ENCODE data around the gene PPP2R5C. TPM values are rescaled to one million over a fixed set of nuclear protein-coding genes. Genes with fewer than 3 reads are reported as not detected.

PPP2R5C gene
- total RNA-seq, 2 experiments from 2014 or later: 238 to 242 TPM

GRCh38 chr14:101884089-101884933, 122.8 kb downstream of the PPP2R5C start:
- DNase-seq: no peak
- POLR2A ChIA-PET: no interaction called here

GRCh38 chr14:101884934-101885576, 123.5 kb downstream of the PPP2R5C start:
- TF ChIP-seq CTCF (IDR thresholded peaks at IDR 0.05): no peak
- H3K4me3 Mint-ChIP-seq: no peak overlapping the region
- H3K4me1 Mint-ChIP-seq (ENCODE audit: low read depth): peaks cover 17% of the 10 kb centered on the region
- H3K27ac Mint-ChIP-seq: no peak overlapping the region
- CTCF ChIA-PET: no interaction called here
- H3K36me3 Mint-ChIP-seq (ENCODE audit: low read depth): peaks cover 46% of the 10 kb centered on the region
- intact Hi-C loops (cut with micrococcal nuclease): no loop called here
- POLR2A ChIA-PET: no interaction called here
- ATAC-seq: no peak
- no peaks in the 10 kb centered on the region for H3K9me3 Mint-ChIP-seq
- no peak for DNase-seq
- H3K27me3 Mint-ChIP-seq: no peaks in the 10 kb centered on the region

More at GRCh38 chr14:101884089-101884933, 122.8 kb downstream of the PPP2R5C start:
- no peak overlapping the region for H3K27ac Mint-ChIP-seq
- H3K4me1 Mint-ChIP-seq (ENCODE audit: low read depth): peaks cover 22% of the 10 kb centered on the region
- no peaks in the 10 kb centered on the region for H3K27me3 Mint-ChIP-seq
- no peak overlapping the region for H3K4me3 Mint-ChIP-seq
- no peaks in the 10 kb centered on the region for H3K9me3 Mint-ChIP-seq
- no peak for ATAC-seq
- TF ChIP-seq CTCF (IDR thresholded peaks at IDR 0.05): no peak
- CTCF ChIA-PET: no interaction called here
- peaks cover 52% of the 10 kb centered on the region for H3K36me3 Mint-ChIP-seq (ENCODE audit: low read depth)
- intact Hi-C loops (cut with micrococcal nuclease): no loop called here

GRCh38 chr14:101887219-101887618, 125.7 kb downstream of the PPP2R5C start:
- H3K4me1 Mint-ChIP-seq (ENCODE audit: low read depth): peaks cover 3% of the 10 kb centered on the region
- no peaks in the 10 kb centered on the region for H3K27me3 Mint-ChIP-seq
- TF ChIP-seq CTCF (IDR thresholded peaks at IDR 0.05): no peak
- intact Hi-C loops (cut with micrococcal nuclease): no loop called here
- no peak overlapping the region for H3K27ac Mint-ChIP-seq
- no peak overlapping the region for H3K4me3 Mint-ChIP-seq
- DNase-seq: no peak
- ATAC-seq: no peak
- ChIA-PET CTCF (interaction anchor here (1.7 kb wide), 1 partner anchor 116 kb away, joined by 11 read pairs; no protein-coding TSS in a partner anchor), POLR2A (interaction anchor here (0.5 to 1.0 kb wide), 2 partner anchors 11 to 152 kb away, joined by 3 read pairs; no protein-coding TSS in a partner anchor)
- H3K9me3 Mint-ChIP-seq: no peaks in the 10 kb centered on the region
- H3K36me3 Mint-ChIP-seq (ENCODE audit: low read depth): peaks cover 40% of the 10 kb centered on the region

GRCh38 chr14:101888182-101888581, 126.7 kb downstream of the PPP2R5C start:
- POLR2A ChIA-PET: no interaction called here
- H3K36me3 Mint-ChIP-seq (ENCODE audit: low read depth): peaks cover 34% of the 10 kb centered on the region
- no peaks in the 10 kb centered on the region for H3K27me3 Mint-ChIP-seq
- no peak for TF ChIP-seq CTCF (IDR thresholded peaks at IDR 0.05)
- no peaks in the 10 kb centered on the region for H3K9me3 Mint-ChIP-seq
- ATAC-seq: no peak
- CTCF ChIA-PET: interaction anchor here (1.7 kb wide), 1 partner anchor 117 kb away, joined by 11 read pairs; no protein-coding TSS in a partner anchor
- intact Hi-C loops (cut with micrococcal nuclease): no loop called here
- H3K27ac Mint-ChIP-seq: no peak overlapping the region
- H3K4me3 Mint-ChIP-seq: no peak overlapping the region
- peaks cover 3% of the 10 kb centered on the region for H3K4me1 Mint-ChIP-seq (ENCODE audit: low read depth)
- DNase-seq: no peak

- no peak overlapping the region for H3K4me3 Mint-ChIP-seq
- H3K27ac Mint-ChIP-seq: peak overlapping the region; percentile 43
- no peak for DNase-seq
- H3K36me3 Mint-ChIP-seq (ENCODE audit: low read depth): peaks cover 31% of the 10 kb centered on the region
- no peak for ATAC-seq
- POLR2A ChIA-PET: no interaction called here
- intact Hi-C loops (cut with micrococcal nuclease): no loop called here
- H3K4me1 Mint-ChIP-seq (ENCODE audit: low read depth): peaks cover 3% of the 10 kb centered on the region
- no peaks in the 10 kb centered on the region for H3K27me3 Mint-ChIP-seq
- no peak for TF ChIP-seq CTCF (IDR thresholded peaks at IDR 0.05)
- H3K9me3 Mint-ChIP-seq: no peaks in the 10 kb centered on the region
- CTCF ChIA-PET: interaction anchor here (3.9 kb wide), 1 partner anchor 119 kb away, joined by 20 read pairs; no protein-coding TSS in a partner anchor
These were observed 127.9 kb downstream of the PPP2R5C start for GRCh38 chr14:101889366-101889765.
